NOMO-1 treated with DMSO at 0.1 percent for 48 hours (cell line): ENCODE measurements around the gene SLA2.

Experiments used
- DNase-seq: peaks from one replicate; lab custom pipeline; 2025; ENCODE audit not compliant: unreplicated experiment; lab: John Stamatoyannopoulos, UW

SLA2 gene

GRCh38 chr20:36611625-36612024, 34.4 kb downstream of the SLA2 start:
- no peak for DNase-seq

- peak; percentile 2 for DNase-seq
Observed at GRCh38 chr20:36608388-36608728, 37.6 kb downstream of the SLA2 start.

GRCh38 chr20:36607586-36608387, 38.2 kb downstream of the SLA2 start:
- DNase-seq: peak; percentile 21

- DNase-seq: peak; percentile 82
Observed at GRCh38 chr20:36606158-36607066, 39.6 kb downstream of the SLA2 start.

- DNase-seq: peak; percentile 98
Observed at GRCh38 chr20:36605399-36606157, 40.4 kb downstream of the SLA2 start, which contains the start of gene RAB5IF. Gene RAB5IF, plus strand, starts transcription at chr20:36605779. Its CDS starts 173 bp downstream, at chr20:36605952.

- peak; percentile 80 for DNase-seq
Observed at GRCh38 chr20:36604952-36605398, 41.0 kb downstream of the SLA2 start.

GRCh38 chr20:36601540-36601939, 44.5 kb downstream of the SLA2 start:
- DNase-seq: peak; percentile 24

GRCh38 chr20:36599912-36600345, 46.1 kb downstream of the SLA2 start:
- DNase-seq: peak; percentile 56

- no peak for DNase-seq
Observed at GRCh38 chr20:36593347-36593929, 52.6 kb downstream of the SLA2 start.

- no peak for DNase-seq
Observed at GRCh38 chr20:36591854-36592641, 53.9 kb downstream of the SLA2 start.

GRCh38 chr20:36591281-36591680, 54.7 kb downstream of the SLA2 start:
- no peak for DNase-seq

GRCh38 chr20:36587388-36588070, 58.5 kb downstream of the SLA2 start:
- DNase-seq: no peak

GRCh38 chr20:36585410-36586125, 60.4 kb downstream of the SLA2 start:
- no peak for DNase-seq

GRCh38 chr20:36584018-36584481, 61.9 kb downstream of the SLA2 start:
- no peak for DNase-seq

- no peak for DNase-seq
Observed at GRCh38 chr20:36582821-36583220, 63.2 kb downstream of the SLA2 start.

- DNase-seq: no peak
Observed at GRCh38 chr20:36582322-36582721, 63.7 kb downstream of the SLA2 start.

- no peak for DNase-seq
Observed at GRCh38 chr20:36579996-36580545, 65.9 kb downstream of the SLA2 start.

- DNase-seq: no peak
Observed at GRCh38 chr20:36578356-36579041, 67.5 kb downstream of the SLA2 start.
